ENCODE data around the gene PJVK. TPM values are rescaled to one million over a fixed set of nuclear protein-coding genes. Genes with fewer than 3 reads are reported as not detected.

PJVK gene
- polyA plus RNA-seq, 1 of the 3 experiments (the other 2 are of a cell fraction), result 5.3 TPM

- TF ChIP-seq USF2 (IDR thresholded peaks at IDR 0.05; ENCODE audit: borderline replicate concordance, low read depth, low read length), result no peak
- no peak for TF ChIP-seq RAD21 (IDR thresholded peaks at IDR 0.05; ENCODE audit: low read length)
- TF ChIP-seq RCOR1 (IDR thresholded peaks at IDR 0.05; ENCODE audit: low read length), result no peak
- TF ChIP-seq SMC3 (IDR thresholded peaks at IDR 0.05; ENCODE audit: low read depth, low read length), result no peak
- no peak for TF ChIP-seq NFIC (IDR thresholded peaks at IDR 0.05; ENCODE audit: borderline replicate concordance)
- no peak for TF ChIP-seq PBX3 (IDR thresholded peaks at IDR 0.05)
Observed at GRCh38 chr2:178404368-178404767, 46.8 kb upstream of the PJVK start (continued).

- no peak for DNase-seq
- TF ChIP-seq MXI1 (IDR thresholded peaks at IDR 0.05; ENCODE audit: low read depth, low read length) (no peak), RCOR1 (IDR thresholded peaks at IDR 0.05; ENCODE audit: low read length) (no peak), POLR2AphosphoS5 (IDR thresholded peaks at IDR 0.05; ENCODE audit: low read depth, low read length) (no peak), EZH2phosphoT487 (IDR thresholded peaks at IDR 0.05; ENCODE audit: borderline replicate concordance, low read depth) (no peak), CHD2 (IDR thresholded peaks at IDR 0.05; ENCODE audit: low read length, partially characterized antibody) (no peak), FOXJ3 (CRISPR knock-in tag; IDR thresholded peaks at IDR 0.05) (no peak), CTCF (IDR thresholded peaks at IDR 0.05) (no peak), JUND (IDR thresholded peaks at IDR 0.05) (no peak), NFIC (IDR thresholded peaks at IDR 0.05; ENCODE audit: borderline replicate concordance) (no peak), TEAD4 (IDR thresholded peaks at IDR 0.05; ENCODE audit: borderline replicate concordance, insufficient read depth) (no peak), EP300 (IDR thresholded peaks at IDR 0.05; ENCODE audit: borderline replicate concordance in 1 of 2, low read depth in 1 of 2, low read length in 1 of 2) (no peak), GABPA (IDR thresholded peaks at IDR 0.05; ENCODE audit: low read depth) (no peak), RAD21 (IDR thresholded peaks at IDR 0.05; ENCODE audit: low read length) (no peak), SMC3 (IDR thresholded peaks at IDR 0.05; ENCODE audit: low read depth, low read length) (no peak), FOXM1 (IDR thresholded peaks at IDR 0.05; ENCODE audit: low read depth) (no peak), ELF1 (IDR thresholded peaks at IDR 0.05) (no peak), MEF2A (IDR thresholded peaks at IDR 0.05; ENCODE audit: borderline replicate concordance, low read depth) (no peak), YY1 (IDR thresholded peaks at IDR 0.05; ENCODE audit: low read depth) (no peak)
- CTCF ChIA-PET, result interaction anchor here (0.9 kb wide), 1 partner anchor 9 kb away, joined by 3 read pairs; no protein-coding TSS in a partner anchor
- H3F3A ChIP-seq (replicated peaks; ENCODE audit: insufficient read depth), result peaks cover 4% of the 10 kb centered on the region
- no peaks in the 10 kb centered on the region for H4K20me1 ChIP-seq (ENCODE audit: insufficient read depth)
- no peak overlapping the region for H3K9ac ChIP-seq
- H3K9me3 ChIP-seq, result no peaks in the 10 kb centered on the region
- POLR2A ChIA-PET, result no interaction called here
- H3K36me3 ChIP-seq (replicated peaks in 1 of 2; ENCODE audit: control insufficient read depth in 1 of 2, insufficient read depth in 2 of 2, low read length in 1 of 2), result no peaks in the 10 kb centered on the region
- no peaks in the 10 kb centered on the region for H3K27me3 ChIP-seq (ENCODE audit: insufficient read depth)
- no peak overlapping the region for H2AFZ ChIP-seq (ENCODE audit: low read depth)
- 75% methylated on average over 5 of the region's 5 CpGs for WGBS (ENCODE audit: low lambda C conversion rate)
- H3K9me2 ChIP-seq, result no peaks in the 10 kb centered on the region
- no peak overlapping the region for H3K4me3 ChIP-seq (ENCODE audit: low read depth in 2 of 2, low read length in 1 of 2)
- peaks cover 0 to 2% of the 10 kb centered on the region in 2 experiments; a peak in 2 of 4 replicates for H3K4me1 ChIP-seq (ENCODE audit: control insufficient read depth in 1 of 2, insufficient read depth in 2 of 2, low read depth in 1 of 2, low read length in 1 of 2)
- H3K4me2 ChIP-seq, result no peak overlapping the region
- no peak overlapping the region for H3K27ac ChIP-seq (ENCODE audit: low read depth in 2 of 2, low read length in 1 of 2)
- H3K79me2 ChIP-seq (ENCODE audit: insufficient read depth), result no peaks in the 10 kb centered on the region
Observed at GRCh38 chr2:178409261-178409660, 41.9 kb upstream of the PJVK start.

Measured in SK-N-SH (cell line).